Measurements from ENCODE around the gene E2F3.

E2F3 gene

GRCh38 chr6:20541382-20541781 is 139.7 kb downstream of the E2F3 start:
- H3K27ac ChIP-seq (ENCODE audit: extremely low read depth, low read depth, low read length) = no peak overlapping the region
- no peak overlapping the region for H3K4me3 ChIP-seq (ENCODE audit: low read depth, low read length)
- CTCF ChIA-PET = interaction anchor here (0.8 to 1.1 kb wide), 2 partner anchors 11 to 1052 kb away, joined by 3 to 5 read pairs; partner anchors contain the start of gene SOX4
- no peak for TF ChIP-seq SP3 (tag by site-specific recombination; IDR thresholded peaks at IDR 0.05)
- no peak for TF ChIP-seq ZNF571 (tag by site-specific recombination; IDR thresholded peaks at IDR 0.05)
- TF ChIP-seq RBAK (tag by site-specific recombination; IDR thresholded peaks at IDR 0.05) = no peak
- TF ChIP-seq HIC1 (tag by site-specific recombination; IDR thresholded peaks at IDR 0.05) = no peak
- no peak for TF ChIP-seq ZNF433 (tag by site-specific recombination; IDR thresholded peaks at IDR 0.05; ENCODE audit: low read depth)
- POLR2A ChIA-PET = no interaction called here
- H3K4me1 ChIP-seq (ENCODE audit: control insufficient read depth, insufficient read depth, low read length) = peaks cover 10% of the 10 kb centered on the region
- H3K9me3 ChIP-seq (ENCODE audit: control insufficient read depth, insufficient read depth, low read depth, low read length) = no peaks in the 10 kb centered on the region
- peaks cover 17 to 19% of the 10 kb centered on the region in 2 experiments; a peak in 2 of 3 replicates for H3K36me3 ChIP-seq (ENCODE audit: control insufficient read depth in 2 of 2, insufficient read depth in 1 of 2, low read length in 2 of 2)

- no peak overlapping the region for H3K27ac ChIP-seq (ENCODE audit: extremely low read depth, low read depth, low read length)
- no peaks in the 10 kb centered on the region for H3K9me3 ChIP-seq (ENCODE audit: control insufficient read depth, insufficient read depth, low read depth, low read length)
- peaks cover 17 to 29% of the 10 kb centered on the region in 2 experiments for H3K36me3 ChIP-seq (ENCODE audit: control insufficient read depth in 2 of 2, insufficient read depth in 1 of 2, low read length in 2 of 2)
- ChIA-PET CTCF (no interaction called here), POLR2A (no interaction called here)
- peaks cover 10% of the 10 kb centered on the region for H3K4me1 ChIP-seq (ENCODE audit: control insufficient read depth, insufficient read depth, low read length)
- no peak overlapping the region for H3K4me3 ChIP-seq (ENCODE audit: low read depth, low read length)
- peak; percentile 47; the same call in 1 of the 2 replicates for TF ChIP-seq ZSCAN30 (tag by site-specific recombination; IDR thresholded peaks at IDR 0.05)
- TF ChIP-seq GLI2 (tag by site-specific recombination; IDR thresholded peaks at IDR 0.05; ENCODE audit: borderline replicate concordance, low read depth) = 0 out of 2 replicates have a peak, but pooled peaks have one; percentile 1
- TF ChIP-seq SP7 (tag by site-specific recombination; IDR thresholded peaks at IDR 0.05) = peak; percentile 82; the same call in 1 of the 2 replicates
- TF ChIP-seq ZBTB17 (tag by site-specific recombination; IDR thresholded peaks at IDR 0.05) = peak; percentile 68
- no peak for TF ChIP-seq ZBTB6 (tag by site-specific recombination; IDR thresholded peaks at IDR 0.05)
- TF ChIP-seq PRDM10 (tag by site-specific recombination; IDR thresholded peaks at IDR 0.05) = peak; percentile 85
- TF ChIP-seq OSR2 (tag by site-specific recombination; IDR thresholded peaks at IDR 0.05) = peak; percentile 69
- peak; percentile 90 for TF ChIP-seq ZNF248 (tag by site-specific recombination; IDR thresholded peaks at IDR 0.05)
- TF ChIP-seq HIC1 (tag by site-specific recombination; IDR thresholded peaks at IDR 0.05) = peak; percentile 61; the same call in 1 of the 2 replicates
- TF ChIP-seq ZNF354C (tag by site-specific recombination; IDR thresholded peaks at IDR 0.05; ENCODE audit: borderline replicate concordance, low read depth) = no peak
- TF ChIP-seq ZNF132 (tag by site-specific recombination; IDR thresholded peaks at IDR 0.05; ENCODE audit: borderline replicate concordance) = no peak
- no peak for TF ChIP-seq ZNF175 (tag by site-specific recombination; IDR thresholded peaks at IDR 0.05)
- 0 out of 2 replicates have a peak, but pooled peaks have one; percentile 21 for TF ChIP-seq ZNF513 (tag by site-specific recombination; IDR thresholded peaks at IDR 0.05)
- TF ChIP-seq TRIM28 (IDR thresholded peaks at IDR 0.05; ENCODE audit: borderline replicate concordance, low read length) = peak; percentile 74; the same call in 1 of the 2 replicates
- no peak for TF ChIP-seq ZBTB7A (tag by site-specific recombination; IDR thresholded peaks at IDR 0.05; ENCODE audit: low read depth)
- peak; percentile 90 for TF ChIP-seq ZNF366 (tag by site-specific recombination; conservative IDR thresholded peaks at IDR 0.05)
- TF ChIP-seq ZNF169 (tag by site-specific recombination; IDR thresholded peaks at IDR 0.05) = no peak
- peak; percentile 67 for TF ChIP-seq PRDM1 (tag by site-specific recombination; IDR thresholded peaks at IDR 0.05)
- no peak for TF ChIP-seq ZNF223 (tag by site-specific recombination; IDR thresholded peaks at IDR 0.05)
Observed at GRCh38 chr6:20542927-20543602, 141.4 kb downstream of the E2F3 start.
